Adrenal gland (tissue), 12 donors: ENCODE data around the gene HCAR2. TPM values are rescaled to one million over a fixed set of nuclear protein-coding genes. Genes with fewer than 3 reads are reported as not detected.

ENCODE experiments used
- DNase-seq, 7 donors: peaks; one replicate each; pipeline ENCODE4 v3.0.0-alpha.2; 2019 to 2020
- H3K27ac ChIP-seq, 5 donors: fragments of 200-600 bp; sonication (generic) in 4 of 5; 1 replicate in 3 of 5; 2 replicates in 2 of 5; pipeline versions ENCODE4 v1.5.1 to v1.8.0; 2016 to 2020; ENCODE audit warnings: mild to moderate bottlenecking in 1 of 5
- H3K27me3 ChIP-seq: fragments of 200-600 bp; 2 replicates; pipeline ENCODE4 v1.8.0; 2021
- H3K36me3 ChIP-seq, 2 donors: fragments of 200-600 bp; replicated peaks in 1 of 2; 1 replicate in 1 of 2; 2 replicates in 1 of 2; pipeline versions ENCODE4 v1.5.1 to v1.8.0; 2018 to 2022
- H3K4me1 ChIP-seq, 2 donors: fragments of 200-600 bp; replicated peaks in 1 of 2; 1 replicate in 1 of 2; 2 replicates in 1 of 2; pipeline versions ENCODE4 v1.5.1 to v1.8.0; 2018 to 2021
- H3K4me3 ChIP-seq, 4 donors: fragments of 200-600 bp; sonication (generic) in 3 of 4; one replicate each; pipeline ENCODE4 v1.5.1; 2016 to 2018
- H3K9me3 ChIP-seq, 3 donors: fragments of 200-600 bp; sonication (generic) in 1 of 3; replicated peaks in 1 of 3; 1 replicate in 2 of 3; 2 replicates in 1 of 3; pipeline versions ENCODE4 v1.5.1 to v1.8.0; 2016 to 2021
- POLR2A ChIP-seq, 2 donors: fragments of 450-650 bp; IDR thresholded peaks; one replicate each; pipeline ENCODE4 v1.6.1; 2017; ENCODE audit warnings: antibody characterized with exemption in 2 of 2, mild to moderate bottlenecking in 2 of 2, moderate library complexity in 1 of 2
- WGBS, 4 donors: extraction: QIAGEN DNeasy Blood & Tissue Kit in 2 of 4; methylation state at CpG; one replicate each; pipeline versions ENCODE4 v1.1.5 to v1.1.7; 2013 to 2017; 5-methylcytosine and 5-hydroxymethylcytosine counted together
- intact Hi-C, 2 donors: fragments of 100-400 bp; cut with DNase I; formaldehyde crosslinking; loops; one replicate each; pipeline versions ENCODE4 v1.14.1 to v1.15.0; 2022 to 2023
- polyA plus RNA-seq, 3 donors: library from polyadenylated mRNA; stranded (reverse); fragments of 200-250 nt in 2 of 3; fragments of 350-450 nt in 1 of 3; fragmentation: Illumina TruSeq in 1 of 3; extraction: RNeasy Lipid Tissue Mini Kit (QIAGEN cat#74804) in 1 of 3; gene quantifications; one replicate each; pipeline ENCODE4 v1.2.3, GENCODE V29; 2013 to 2014
- total RNA-seq, 9 donors: library from RNA; depleted of rRNA in 4 of 9; stranded (reverse); fragments of >200 nt in 4 of 9; fragments of 120-200 nt in 1 of 9; fragmentation: NEBNext Ultra II Directional in 1 of 9; extraction: Animal tissue kit (Norgen Biotek cat#: 25700) in 1 of 9; gene quantifications; one replicate each; pipeline versions ENCODE4 v1.1.0 to v1.2.4, GENCODE V29; 2013 to 2023
- TF ChIP-seq, protein P1 (sequence below), 6 experiments: fragments of 450-650 bp in 4 of 6; fragments of 200-600 bp in 2 of 6; sonication (generic) in 1 of 6; IDR thresholded peaks; 1 replicate in 5 of 6; 2 replicates in 1 of 6; pipeline versions ENCODE4 v1.5.1 to v1.8.0; 2016 to 2021; ENCODE audit warnings: antibody characterized with exemption in 6 of 6, mild to moderate bottlenecking in 2 of 6, moderate library complexity in 1 of 6
- donor health status: healthy with polysubstance abuse.
- donor health status: Bipolar disorder and iron deficiency.
- donor health status: DM: yes; HTN: yes; CAD: no.
- donor health status: DM: no; HTN: no; CAD: no.
- donor health status: DM: no; HTN: no; CAD: no.
- donor health status: DM: yes; HTN: yes; CAD: no.

The HCAR2 gene
- total and polyA plus RNA-seq, 12 donors: 0.08 to 0.98 (median 0.23) TPM; not detected in 7

DNA sequence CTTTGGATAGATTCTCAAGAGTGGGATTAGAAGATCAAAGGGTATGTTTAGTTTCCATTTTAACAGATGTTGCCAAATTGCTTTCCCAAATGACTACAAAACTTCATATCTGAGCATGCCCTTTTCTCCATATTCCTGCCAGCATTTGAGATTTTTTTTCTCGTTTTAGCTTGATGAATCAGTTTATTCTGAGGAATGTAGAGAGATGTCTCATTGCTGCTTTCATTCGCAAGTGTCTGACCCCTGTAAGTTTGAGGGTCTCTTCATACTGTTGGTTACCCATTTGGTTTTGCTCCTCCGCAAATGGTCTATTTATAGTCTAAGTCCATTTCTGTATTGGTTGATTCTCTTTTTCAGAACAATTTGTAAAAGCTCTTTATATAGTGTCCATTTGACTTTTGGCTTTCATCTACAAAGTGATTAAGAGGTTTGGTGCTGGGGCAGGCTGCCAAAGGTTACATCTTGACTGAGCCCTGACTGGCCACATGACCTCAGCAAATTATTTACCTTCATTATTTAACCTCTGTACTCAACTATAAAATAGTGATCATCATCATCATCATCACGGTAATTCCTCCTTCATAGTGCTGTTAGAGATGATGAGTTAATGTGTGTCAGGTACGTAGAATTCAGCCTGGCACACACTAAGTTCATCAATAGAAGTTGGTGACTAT lies 33.6 kb downstream of the HCAR2 start:
- Histone ChIP-seq H3K4me1 (peaks cover 0 to 8% of the 10 kb centered on the region in 2 donors), H3K4me3 (no peak overlapping the region), H3K36me3 (no peaks in the 10 kb centered on the region), H3K9me3 (no peaks in the 10 kb centered on the region), H3K27ac (no peak overlapping the region), H3K27me3 (no peaks in the 10 kb centered on the region)
- no peak for TF ChIP-seq POLR2A (IDR thresholded peaks at IDR 0.05)
- TF ChIP-seq, protein P1, sequence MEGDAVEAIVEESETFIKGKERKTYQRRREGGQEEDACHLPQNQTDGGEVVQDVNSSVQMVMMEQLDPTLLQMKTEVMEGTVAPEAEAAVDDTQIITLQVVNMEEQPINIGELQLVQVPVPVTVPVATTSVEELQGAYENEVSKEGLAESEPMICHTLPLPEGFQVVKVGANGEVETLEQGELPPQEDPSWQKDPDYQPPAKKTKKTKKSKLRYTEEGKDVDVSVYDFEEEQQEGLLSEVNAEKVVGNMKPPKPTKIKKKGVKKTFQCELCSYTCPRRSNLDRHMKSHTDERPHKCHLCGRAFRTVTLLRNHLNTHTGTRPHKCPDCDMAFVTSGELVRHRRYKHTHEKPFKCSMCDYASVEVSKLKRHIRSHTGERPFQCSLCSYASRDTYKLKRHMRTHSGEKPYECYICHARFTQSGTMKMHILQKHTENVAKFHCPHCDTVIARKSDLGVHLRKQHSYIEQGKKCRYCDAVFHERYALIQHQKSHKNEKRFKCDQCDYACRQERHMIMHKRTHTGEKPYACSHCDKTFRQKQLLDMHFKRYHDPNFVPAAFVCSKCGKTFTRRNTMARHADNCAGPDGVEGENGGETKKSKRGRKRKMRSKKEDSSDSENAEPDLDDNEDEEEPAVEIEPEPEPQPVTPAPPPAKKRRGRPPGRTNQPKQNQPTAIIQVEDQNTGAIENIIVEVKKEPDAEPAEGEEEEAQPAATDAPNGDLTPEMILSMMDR (IDR thresholded peaks at IDR 0.05): no peak
- DNase-seq: peak in 3 of 7 donors; percentile 18 to 30 (median 27)
- WGBS, 4 donors: 34 to 42% (median 39%) methylated on average over 5 of the region's 5 CpGs
- intact Hi-C loops: no loop called here

DNA sequence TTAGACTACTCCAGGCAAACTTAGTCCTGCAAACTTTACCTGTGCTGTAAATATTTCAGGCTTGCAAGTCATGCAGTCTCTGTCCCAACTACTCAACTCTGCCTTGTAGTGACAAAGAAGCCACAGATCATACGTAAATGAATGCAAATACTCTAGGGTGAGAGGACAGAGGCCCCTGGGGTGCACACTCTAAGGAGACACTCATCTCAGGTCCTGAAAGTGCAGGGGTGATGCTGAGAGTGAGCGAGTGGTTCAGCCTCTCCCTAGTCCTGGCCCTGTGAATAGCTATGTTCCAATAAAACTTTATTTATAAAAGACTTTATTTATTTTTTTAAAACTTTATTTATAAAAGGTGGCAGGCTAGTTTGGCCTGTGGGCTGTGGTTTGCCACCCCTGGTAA lies 34.9 kb downstream of the HCAR2 start:
- H3K9me3 ChIP-seq: no peaks in the 10 kb centered on the region
- H3K4me3 ChIP-seq: no peak overlapping the region
- DNase-seq: no peak
- intact Hi-C loops: no loop called here
- 72 to 92% (median 87%) methylated on average over 2 of the region's 2 CpGs for WGBS, 4 donors
- no peaks in the 10 kb centered on the region for H3K27me3 ChIP-seq
- no peak overlapping the region for H3K27ac ChIP-seq
- no peaks in the 10 kb centered on the region for H3K36me3 ChIP-seq
- H3K4me1 ChIP-seq: peaks cover 0 to 8% of the 10 kb centered on the region in 2 donors
- TF ChIP-seq POLR2A (IDR thresholded peaks at IDR 0.05): no peak
- TF ChIP-seq, protein P1 (IDR thresholded peaks at IDR 0.05): no peak

DNA sequence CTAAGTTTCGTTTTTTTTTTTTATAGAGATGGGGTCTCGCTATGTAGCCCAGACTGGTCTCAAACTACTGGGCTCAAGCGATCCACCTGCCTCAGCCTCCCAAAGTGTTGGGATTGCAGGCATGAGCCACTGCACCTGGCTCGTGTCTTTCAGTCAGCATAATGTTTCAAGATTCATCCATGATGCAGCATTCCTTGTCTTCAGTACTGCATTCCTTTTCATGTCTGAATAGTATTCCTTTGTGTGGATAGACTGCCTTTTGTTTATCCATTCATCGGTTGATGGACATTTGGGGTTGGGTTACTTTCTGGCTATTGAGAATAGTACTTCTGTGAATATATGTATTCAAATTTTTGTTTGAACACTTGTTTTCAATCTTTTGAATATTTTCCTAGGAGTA lies 37.4 kb downstream of the HCAR2 start:
- H3K27me3 ChIP-seq: no peaks in the 10 kb centered on the region
- H3K4me1 ChIP-seq: peaks cover 0 to 8% of the 10 kb centered on the region in 2 donors
- intact Hi-C loops: no loop called here
- WGBS, 4 donors: 89 to 95% (median 91%) methylated on average over 5 of the region's 5 CpGs
- H3K36me3 ChIP-seq: no peaks in the 10 kb centered on the region
- no peak overlapping the region for H3K27ac ChIP-seq
- TF ChIP-seq, protein P1 (IDR thresholded peaks at IDR 0.05): no peak
- no peak for TF ChIP-seq POLR2A (IDR thresholded peaks at IDR 0.05)
- H3K4me3 ChIP-seq: no peak overlapping the region
- DNase-seq: no peak
- H3K9me3 ChIP-seq: no peaks in the 10 kb centered on the region

DNA sequence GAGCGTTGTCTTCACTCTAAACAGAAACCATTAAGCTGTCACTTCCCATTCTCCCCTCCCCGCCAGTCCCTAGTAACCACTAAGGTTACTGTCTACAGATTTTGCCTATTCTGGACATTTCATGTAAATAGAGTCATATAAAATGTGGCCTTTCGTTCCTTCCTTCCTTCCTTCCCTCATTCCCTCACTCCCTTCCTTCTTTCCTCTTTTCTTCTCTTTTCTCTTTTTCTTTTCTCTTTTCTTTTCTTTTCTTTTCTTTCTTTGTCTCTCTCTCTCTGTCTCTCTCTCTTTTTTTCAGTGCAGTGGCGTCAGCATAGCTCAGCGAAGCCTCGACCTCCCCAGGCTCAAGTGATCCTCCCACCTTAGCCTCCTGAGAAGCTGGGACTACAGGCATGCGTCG lies 37.8 kb downstream of the HCAR2 start:
- H3K4me1 ChIP-seq: peaks cover 0 to 8% of the 10 kb centered on the region in 2 donors
- no peak for DNase-seq
- no peak overlapping the region for H3K27ac ChIP-seq
- H3K27me3 ChIP-seq: no peaks in the 10 kb centered on the region
- no peak overlapping the region for H3K4me3 ChIP-seq
- no peaks in the 10 kb centered on the region for H3K9me3 ChIP-seq
- TF ChIP-seq POLR2A (IDR thresholded peaks at IDR 0.05): no peak
- TF ChIP-seq, protein P1 (IDR thresholded peaks at IDR 0.05): no peak
- 84 to 89% (median 86%) methylated on average over 8 of the region's 8 CpGs for WGBS, 4 donors
- intact Hi-C loops: no loop called here
- no peaks in the 10 kb centered on the region for H3K36me3 ChIP-seq
